ENCODE measurements around the gene RNF115.
A peak's percentile ranks its signal among the peaks of the same experiment; 100 is the strongest.
"Not testable (repeated sequence)": the region's sequence is repeated elsewhere in the genome, so short reads cannot be mapped to it uniquely, and the experiment has no call there.

The RNF115 gene

DNA sequence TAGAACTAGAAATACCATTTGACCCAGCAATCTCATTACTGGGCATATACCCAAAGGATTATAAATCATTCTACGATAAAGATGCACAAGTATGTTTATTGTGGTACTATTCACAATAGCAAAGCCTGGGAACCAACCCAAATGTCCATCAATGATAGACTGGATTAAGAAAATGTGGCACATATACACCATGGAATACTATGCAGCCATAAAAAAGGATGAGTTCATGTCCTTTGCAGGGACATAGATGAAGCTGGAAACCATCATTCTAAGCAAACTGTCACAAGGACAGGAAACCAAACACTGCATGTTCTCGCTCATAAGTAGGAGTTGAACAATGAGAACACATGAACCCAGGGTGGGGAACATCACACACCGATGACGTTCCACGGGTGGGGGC lies 97.7 kb downstream of the RNF115 start:
- not testable (repeated sequence) for DNase-seq

DNA sequence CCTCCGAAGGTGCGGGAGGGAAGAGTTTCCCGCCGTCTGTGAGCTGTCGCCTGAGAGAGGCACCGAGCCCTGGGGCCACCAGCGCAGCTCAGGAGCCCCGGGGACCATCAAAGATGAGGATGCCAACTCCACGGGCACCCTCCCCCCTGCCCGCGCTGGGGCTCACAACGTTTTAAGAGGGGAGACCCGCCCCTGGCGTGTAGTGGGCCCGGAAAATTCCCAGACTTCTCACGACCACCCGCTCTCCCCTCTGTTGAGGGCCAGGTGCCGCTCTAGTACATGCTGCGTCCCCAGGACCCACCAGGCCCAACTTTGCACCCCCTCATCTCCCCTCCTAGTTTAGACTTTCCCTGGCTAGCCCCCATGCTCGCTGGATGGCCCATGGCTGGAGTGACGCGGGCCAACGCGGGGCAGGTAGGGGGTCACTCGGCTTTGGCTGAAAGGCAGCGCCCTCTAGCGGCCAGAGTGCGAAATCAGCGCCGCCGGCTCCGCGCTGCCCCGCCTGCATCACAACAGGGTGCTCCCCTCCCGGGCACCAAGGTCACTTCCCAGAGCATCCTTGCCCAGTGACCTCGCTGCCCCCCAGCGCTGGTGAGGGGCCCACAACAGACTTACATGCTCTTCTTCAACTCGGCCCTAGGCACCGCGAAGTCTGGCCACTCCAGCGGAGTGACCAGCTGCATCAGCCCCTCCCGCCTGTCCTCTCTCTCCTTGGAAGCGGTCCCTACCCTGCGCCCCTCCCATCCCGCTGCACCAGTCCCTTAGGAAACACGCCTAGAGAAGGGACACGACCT lies 102.8 kb downstream of the RNF115 start:
- DNase-seq: peak; percentile 64

DNA sequence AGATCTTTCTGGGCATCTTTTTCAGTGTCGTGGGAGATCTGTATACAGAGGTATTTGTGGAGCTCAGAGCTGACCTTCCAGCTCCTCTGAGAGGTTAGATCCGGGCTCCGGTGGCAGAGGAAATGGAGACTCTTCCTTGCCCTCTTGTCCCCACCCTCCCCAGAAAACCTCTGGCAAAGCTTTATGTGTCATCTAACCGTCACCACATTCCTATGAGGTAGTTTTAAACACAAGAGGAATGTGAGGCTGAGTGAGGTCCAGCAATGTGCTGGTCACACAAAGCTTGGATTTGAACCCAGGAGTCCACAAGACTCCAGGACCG lies 103.4 kb downstream of the RNF115 start:
- DNase-seq: peak; percentile 83

DNA sequence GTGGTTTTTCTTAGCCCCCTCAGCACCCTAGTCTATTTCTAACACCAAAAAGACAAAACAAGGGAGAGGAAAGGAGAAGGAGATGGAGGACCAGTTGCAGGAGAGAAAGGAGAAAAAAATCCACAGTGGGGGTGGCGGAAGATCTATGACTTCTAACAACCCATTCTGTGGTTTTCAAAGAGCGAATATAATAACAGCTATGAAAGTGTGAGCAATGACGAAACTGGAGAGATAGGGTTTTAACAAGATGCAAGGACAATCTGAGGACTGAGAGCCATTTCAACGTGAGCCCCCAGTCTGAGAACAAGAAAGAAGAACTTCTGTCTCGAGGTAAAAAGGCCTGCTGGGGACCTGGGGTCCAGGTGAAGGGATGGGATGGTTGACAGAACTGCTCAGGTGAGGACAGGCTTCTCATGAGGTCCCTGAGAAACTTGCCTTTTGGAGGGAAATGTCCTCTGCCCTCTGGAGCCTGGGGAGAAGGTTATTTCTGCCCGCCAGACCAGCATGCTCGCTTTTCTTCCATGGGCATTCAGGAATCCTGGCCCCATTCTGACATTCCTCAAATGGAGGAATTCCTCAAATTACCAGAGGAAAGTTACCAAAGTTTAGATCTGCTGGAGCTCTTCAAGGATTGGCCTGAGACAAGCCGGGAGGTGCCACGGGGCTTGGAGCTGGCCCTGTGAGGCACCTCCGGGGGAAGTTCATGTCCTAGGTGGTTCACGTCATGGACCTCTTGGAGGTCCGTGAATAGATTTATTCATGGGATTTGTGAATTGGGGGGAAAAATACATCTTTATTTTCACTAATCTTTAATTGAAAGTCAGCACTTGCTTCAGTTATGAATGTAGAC lies 104.4 kb downstream of the RNF115 start, which contains the start of gene CD160:
Gene CD160 (plus strand): TSS at position 270 of the 850 bp plus-strand sequence. CDS start 8,829 bp downstream, outside the sequence.
- DNase-seq: no peak

DNA sequence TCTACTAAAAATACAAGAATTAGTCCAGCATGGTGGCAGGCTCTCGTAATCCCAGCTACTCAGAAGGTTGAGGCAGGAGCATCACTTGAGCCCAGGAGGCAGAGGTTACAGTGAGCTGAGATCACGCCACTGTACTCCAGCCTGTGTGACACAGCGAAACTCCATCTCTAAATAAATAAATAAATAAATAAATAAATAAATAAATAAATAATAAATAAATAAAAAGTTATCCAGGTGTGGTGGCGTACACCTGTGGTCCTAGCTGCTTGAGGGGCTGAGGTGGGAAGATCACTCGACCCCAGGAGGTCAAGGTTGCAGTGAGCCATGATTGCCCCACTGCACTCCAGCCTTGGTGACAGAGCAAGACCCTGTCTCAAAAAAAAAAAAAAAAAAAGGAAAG lies 105.4 kb downstream of the RNF115 start:
- DNase-seq: not testable (repeated sequence)

DNA sequence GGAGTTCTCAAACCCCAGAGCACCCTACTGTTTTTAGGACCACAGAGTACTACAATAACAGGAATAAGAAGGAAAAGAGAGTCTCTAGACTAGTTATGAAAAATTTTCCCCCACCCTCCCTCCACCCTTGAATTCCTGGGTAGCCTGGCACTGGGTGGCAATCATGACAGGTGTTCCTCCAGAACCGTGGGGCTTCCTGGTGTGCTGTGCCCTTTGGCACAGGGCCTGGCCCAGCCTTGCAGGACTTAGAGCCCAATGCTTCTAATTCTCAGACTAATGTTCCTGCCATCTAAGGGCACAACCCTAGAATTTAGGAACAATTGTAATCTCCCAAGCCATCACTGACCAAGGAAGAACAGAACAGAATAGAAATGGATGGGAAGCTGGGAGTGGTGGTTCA lies 106.1 kb downstream of the RNF115 start:
- no peak for DNase-seq

DNA sequence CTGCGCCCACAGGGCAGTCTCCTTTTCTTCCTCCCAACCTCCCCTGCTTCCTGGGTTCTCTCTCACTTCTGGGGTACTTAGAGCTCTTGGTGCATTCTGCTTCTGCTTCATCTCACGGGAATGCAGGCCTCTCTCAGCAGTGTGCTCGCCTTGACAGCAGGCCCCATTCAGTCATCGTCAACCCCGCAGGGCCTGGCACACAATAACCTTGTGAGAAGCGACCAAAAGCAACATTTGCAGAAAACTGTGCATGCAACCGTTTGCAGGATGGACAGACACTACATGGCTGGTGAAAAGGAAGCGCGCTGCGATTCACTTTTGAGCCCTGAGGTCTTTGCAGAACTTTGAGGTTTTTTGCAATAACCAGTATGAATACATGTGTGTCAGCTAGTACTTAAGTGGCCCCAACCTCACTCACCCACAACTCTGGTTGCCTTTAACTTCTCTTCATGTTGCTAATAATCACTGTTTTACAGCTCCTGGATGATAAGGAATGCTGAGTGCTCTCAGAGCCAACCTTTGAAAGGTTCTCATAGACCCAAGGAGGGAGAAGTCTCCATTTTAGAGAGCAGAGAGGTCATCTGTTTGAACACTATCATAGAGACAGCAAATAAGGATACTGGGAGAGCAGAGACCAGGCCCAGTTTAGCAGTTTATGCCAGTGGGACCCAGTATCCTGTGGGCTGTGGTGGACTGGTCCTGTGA lies 107.1 kb downstream of the RNF115 start:
- no peak for DNase-seq

DNA sequence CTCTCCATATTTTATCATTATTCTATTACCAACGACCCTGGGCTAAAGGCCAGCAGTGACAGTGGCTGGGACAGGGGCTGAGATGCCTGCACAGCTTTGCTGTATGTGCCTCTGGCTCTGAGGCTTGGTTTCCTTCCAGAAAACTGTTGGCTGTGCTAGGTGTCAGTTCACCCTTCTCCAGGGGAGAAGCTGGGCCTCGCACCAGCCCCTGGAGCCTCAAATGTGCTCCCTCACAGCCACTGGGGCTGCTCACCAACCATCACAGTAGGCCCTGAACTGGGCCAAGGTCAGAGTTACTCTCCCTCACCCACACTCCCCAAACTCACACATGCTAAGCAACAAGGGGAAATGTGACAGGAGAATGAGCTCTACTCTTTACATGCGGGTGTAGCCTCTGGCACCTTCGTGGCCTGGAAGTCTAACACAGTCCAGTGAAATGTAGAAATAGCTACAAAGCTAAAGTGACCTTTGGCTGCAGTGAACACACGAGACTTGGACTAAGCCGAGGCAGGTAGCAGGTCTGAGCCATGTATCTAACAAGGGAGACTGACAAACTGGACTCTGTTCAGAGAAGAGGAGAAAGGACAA lies 109.3 kb downstream of the RNF115 start:
- DNase-seq: no peak

DNA sequence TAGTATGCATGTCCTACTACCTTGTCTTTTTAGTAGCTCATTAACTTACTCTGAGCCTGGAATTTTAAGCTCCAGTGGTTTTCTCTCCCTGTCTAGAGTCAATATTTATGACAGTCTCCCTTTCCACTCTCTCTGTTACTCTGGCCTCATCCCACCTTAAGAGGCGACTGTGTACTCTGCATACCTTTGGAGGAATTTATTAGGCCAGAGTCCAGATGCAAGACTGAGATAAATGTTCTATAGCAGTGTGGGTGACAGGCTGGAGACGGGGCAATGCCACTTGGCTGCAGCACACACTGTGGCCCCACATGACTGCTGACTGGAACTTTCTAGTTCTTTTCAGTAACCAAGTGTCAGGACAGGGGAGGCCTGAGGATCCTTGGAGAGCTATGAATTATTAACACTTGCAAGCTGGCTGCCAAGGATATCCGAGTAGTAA lies 112.7 kb downstream of the RNF115 start:
- no peak for DNase-seq

DNA sequence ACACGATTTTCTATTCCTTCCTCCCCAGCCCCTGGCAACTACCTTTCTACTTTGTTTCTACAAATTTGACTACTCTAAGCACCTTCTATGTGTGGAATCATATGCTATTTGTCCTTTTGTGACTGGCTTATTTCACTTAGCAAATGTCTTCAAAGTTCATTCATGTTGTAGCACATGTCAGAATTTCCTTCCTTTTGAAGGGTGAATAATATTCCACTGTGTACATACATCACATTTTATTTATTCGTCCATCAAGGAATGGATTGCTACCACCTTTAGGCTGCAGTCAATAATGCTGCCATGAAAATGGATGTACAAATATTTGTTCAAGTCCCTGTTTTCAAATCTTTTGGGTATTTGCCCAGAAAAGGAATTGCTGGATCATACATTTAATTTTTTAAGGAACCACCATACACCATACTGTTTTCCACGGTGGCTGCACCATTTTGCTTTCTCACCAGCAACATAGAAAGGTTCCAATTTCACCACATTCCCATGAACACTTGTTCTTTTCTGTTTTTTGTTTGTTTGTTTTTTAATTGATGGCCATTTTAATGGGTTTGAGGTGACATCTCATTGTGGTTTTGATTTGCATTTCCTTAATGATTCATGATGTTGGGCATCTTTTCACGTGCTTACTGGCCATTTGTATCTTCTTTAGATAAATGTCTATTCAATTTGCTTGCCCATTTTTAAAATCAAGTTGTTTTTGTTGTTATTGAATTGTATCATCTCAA lies 113.4 kb downstream of the RNF115 start:
- no peak for DNase-seq

DNA sequence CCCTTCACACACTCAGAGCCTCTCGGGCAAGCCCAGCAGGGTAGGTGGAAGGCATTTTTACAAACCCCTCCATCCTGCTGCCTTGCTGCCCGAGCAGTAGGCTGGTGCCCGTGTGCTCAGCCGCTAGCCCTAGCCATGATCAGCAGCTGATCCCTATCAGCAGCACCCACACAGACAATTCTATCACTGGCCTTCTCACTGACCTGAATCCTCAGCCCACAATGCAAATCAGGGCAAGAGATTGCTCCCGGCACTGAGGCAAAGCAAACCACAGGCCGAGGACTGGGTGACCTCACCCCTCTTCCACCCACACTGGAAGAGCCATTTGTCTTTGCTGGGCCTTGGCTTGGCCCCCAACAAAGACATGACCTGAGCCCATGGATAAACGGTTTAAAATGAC lies 115.8 kb downstream of the RNF115 start:
- DNase-seq: no peak

DNA sequence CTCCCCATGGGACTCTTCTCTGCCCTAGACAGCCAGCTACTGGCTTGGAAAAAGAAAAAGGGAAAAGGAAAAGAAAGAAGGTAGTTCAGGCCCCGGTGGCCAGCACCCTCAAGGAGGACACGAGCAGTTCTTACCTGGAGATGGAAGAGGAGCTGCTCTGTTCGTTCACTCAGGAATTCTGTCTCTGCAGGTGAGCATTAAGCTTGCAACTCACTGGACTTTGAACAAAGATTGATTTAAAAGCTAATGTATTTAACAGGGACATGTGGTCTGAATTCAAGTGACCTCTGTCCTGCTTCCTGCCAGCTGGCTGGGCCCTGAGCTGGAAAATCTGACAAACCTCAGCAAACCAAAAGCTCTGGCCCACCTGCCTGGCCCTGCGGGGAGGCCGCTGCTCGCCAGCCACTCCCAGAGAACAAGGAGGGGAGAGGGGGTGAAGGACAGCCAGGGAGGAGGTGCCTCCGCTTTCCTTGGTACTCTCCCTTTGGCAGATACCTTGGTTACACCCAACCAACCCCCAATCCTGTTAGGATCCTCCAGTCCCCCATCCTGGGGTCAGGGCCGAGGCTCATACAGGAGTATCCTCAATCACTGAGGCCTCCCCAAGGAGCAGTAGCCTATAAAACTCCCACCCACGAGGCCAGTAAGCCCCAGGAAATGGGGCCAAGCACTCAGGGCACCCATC lies 116.6 kb downstream of the RNF115 start, which contains the start of gene PDZK1:
Gene PDZK1 (minus strand): TSS at position 186 of the 685 bp plus-strand sequence. CDS start 19,347 bp downstream, outside the sequence.
- no peak for DNase-seq

DNA sequence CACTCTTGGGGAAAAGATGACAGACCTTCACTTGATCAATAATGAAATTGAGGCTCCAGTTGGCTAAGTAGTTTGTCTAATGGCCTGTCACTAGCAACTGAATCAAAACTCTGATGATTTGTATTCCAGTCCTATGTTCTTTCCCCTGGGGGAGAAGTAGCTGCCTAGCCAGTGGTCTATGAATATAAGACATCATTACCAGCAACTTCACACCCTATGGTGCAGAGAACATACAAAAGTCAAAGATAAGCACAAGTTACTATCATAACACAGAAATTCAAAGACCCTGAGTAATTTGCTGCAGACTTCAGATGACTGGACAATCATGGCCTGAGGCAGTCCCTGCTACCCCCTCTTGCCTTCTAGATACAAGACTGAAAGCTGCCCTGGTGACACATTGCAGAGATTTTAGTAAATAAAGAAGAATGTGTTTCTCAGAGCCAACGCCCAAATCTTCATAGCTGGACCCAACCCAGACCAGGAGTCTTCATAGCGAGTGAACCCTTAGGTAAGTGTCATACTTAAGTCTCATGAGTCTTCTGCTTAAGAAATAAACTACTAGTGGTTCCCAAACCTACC lies 117.7 kb downstream of the RNF115 start:
- peak; percentile 22 for DNase-seq

DNA sequence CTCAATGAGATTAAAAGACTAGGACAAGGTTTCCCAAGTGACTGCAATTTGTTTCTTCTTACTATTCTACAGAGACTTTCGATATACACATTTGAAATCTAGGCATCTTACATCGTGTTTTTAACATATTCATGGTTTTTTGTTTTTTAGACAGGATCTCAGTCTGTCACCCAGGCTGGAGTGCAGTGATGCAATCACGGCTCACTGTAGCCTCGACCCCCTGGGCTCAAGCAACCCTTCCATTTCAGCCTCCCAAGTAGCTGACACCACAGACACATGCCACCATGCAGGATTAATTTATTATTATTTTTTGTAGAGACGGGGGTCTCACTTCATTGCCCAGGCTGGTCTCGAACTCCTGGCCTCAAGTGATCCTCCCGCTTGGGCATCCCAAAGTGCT lies 118.3 kb downstream of the RNF115 start:
- DNase-seq: no peak

DNA sequence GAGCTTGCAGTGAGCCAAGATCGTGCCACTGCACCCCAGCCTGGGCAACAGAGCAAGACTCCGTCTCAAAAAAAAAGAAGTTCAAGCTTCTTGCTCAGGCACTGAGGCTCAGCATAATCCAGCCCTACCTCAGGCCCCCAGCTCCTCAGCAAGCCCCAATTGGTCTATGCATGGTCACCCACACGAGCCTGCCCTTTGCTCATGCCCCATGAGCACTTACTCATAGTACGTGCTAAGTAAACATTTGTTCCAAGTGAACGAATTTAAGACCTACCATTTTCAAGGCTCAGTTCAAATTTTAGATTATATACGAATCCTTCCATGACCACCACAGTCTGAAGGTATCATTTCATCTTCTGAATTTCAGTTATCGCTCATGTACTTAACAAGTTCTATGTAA lies 121.1 kb downstream of the RNF115 start:
- no peak for DNase-seq

DNA sequence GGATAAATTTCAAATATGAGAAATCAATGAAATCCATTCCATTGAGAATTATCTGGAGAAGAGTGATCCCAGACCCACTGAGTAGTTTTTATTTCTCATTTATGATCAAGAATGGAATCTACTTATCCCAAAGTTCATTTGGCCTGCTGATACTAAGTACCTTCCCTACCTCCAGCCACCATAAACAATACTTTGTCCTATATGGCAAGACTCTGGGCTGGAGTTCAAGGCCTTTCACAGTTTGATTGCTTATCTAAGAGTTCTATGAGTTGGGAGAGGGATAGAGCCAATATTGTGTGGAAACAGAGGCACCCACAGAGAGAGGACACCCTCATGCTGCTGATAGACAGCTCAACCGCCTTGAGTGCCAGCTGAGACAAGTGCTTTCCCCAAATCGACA lies 121.8 kb downstream of the RNF115 start:
- no peak for DNase-seq

DNA sequence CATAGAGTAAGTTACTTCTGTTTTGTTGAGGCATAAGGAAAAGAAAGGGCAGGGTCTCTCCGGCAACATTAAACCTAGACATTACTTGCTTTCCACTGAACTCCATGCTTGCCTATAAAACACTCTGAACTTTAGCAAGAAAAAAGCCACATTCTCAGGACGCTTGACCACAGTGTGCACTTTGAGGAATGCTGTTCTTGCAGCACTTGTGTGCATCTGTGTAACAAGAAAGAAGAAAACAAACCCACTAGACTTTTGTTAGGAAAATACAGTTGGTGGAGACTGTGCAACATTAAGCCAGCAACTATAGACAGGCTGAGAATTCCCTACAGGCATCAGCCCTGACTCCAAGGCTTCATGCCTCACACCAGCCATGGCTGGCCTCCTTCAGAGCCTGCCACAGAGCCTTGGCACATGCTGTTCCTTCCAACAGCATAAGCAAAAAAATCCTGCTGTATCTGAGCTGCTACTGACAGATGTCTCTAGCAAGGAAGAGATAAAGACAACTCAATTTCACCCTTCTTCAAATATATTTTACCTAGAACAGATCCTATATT lies 122.5 kb downstream of the RNF115 start:
- no peak for DNase-seq

DNA sequence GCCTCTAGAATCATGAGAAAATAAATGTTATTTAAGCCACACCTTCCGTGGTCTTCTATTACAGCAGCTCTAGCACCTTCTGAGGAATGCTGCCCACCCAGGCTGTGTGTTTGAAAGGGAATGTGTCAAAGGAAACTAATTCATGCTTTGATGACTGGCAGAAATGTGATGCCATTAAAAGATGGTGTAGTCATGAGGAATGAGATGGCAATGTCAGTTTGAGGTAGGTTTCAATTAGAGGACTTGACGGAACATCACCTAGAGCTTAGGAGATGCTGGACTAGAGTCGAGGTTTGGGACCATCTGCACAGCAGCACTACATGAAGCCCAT lies 127.3 kb downstream of the RNF115 start:
- DNase-seq: no peak

DNA sequence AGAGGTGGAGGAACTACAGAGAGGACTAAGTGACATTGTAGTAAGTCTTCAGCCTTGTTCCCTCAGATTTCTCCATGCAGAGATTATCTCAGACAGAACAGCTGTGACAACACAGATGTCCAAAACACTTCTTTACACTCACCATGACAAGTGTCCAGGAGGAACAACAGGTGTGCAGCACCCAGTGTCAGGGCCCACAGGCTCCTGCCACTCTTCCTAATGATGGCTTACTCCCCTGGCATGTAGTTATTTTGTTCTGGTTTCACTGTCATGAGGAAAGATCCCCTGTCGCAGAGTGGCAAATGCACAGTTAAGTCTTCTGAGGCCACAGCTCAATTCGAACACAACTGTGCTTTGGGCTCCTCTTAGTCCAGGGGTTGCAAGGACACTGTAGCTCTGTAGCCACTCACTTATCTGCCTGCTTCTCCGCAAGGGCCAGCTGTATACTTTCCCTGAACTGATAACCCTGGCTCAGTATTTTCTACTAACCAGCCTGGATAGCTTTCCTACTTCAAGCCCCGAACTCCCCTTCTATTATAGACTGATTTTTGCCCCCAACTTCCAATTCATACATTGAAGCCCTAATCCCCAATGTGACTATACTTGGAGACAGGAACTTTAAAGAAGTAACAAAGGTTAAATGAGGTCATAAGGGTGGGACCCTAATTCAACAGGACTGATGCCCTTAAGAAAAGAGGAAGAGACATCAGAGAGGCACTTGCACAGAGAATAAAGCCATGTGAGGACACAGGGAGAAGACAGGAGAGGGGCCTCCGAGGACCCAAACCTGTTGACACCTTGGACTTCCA lies 127.9 kb downstream of the RNF115 start:
- no peak for DNase-seq

DNA sequence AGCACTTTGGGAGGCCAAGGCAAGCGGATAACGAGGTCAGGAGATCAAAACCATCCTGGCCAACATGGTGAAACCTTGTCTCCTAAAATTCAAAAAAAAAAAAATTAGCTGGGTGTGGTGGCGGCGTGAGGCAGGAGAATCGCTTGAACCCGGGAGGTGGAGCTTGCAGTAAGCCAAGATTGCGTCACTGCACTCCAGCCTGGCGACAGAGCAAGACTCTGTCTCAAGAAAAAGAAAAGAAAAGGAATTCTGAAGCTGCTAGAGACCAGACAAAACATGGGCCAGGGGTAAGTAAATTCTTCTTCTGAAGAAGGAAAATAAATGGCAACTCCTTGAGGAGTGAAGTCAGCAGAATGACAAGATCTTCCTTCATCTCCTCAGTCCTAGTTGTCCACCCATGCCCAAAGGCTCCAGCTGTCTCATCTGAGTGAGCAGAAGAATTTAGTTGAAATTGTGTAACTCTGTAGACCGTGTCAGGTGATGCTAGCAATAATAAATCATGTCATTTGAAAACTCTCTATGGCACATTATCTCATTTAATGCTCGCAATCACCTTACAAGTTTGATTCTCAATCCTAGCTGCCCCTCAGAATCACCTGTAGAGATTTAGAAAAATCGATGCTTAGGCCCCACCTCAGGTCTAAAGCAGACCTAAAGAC lies 131.0 kb downstream of the RNF115 start:
- no peak for DNase-seq

All from HCEC 1CT (cell line).